HEK293 (cell line): ENCODE data around the gene SPTLC1.

Experiments
- GLI2 ChIP-seq: fragments of 450-650 bp; formaldehyde crosslinking; IDR thresholded peaks from 2 replicates; pipeline ENCODE4; 2017; ENCODE audit warnings: missing biosample characterization, missing genetic modification characterization, low read depth, borderline replicate concordance
- MYNN ChIP-seq: fragments of 450-650 bp; formaldehyde crosslinking; IDR thresholded peaks from 2 replicates; pipeline ENCODE4 v1.5.1; 2016; ENCODE audit warnings: missing biosample characterization, missing genetic modification characterization, borderline replicate concordance
- OVOL3 ChIP-seq: fragments of 450-650 bp; formaldehyde crosslinking; IDR thresholded peaks from 2 replicates; pipeline ENCODE4 v1.5.1; 2016; ENCODE audit warnings: missing biosample characterization, missing genetic modification characterization
- PRDM1 ChIP-seq: fragments of 450-650 bp; formaldehyde crosslinking; IDR thresholded peaks from 2 replicates; pipeline ENCODE4; 2016; ENCODE audit warnings: missing biosample characterization, missing genetic modification characterization
- ZBTB1 ChIP-seq: fragments of 450-650 bp; formaldehyde crosslinking; IDR thresholded peaks from 2 replicates; pipeline ENCODE4 v1.5.1; 2016; ENCODE audit warnings: missing biosample characterization, missing genetic modification characterization
- ZFP37 ChIP-seq: fragments of 450-650 bp; formaldehyde crosslinking; IDR thresholded peaks from 2 replicates; pipeline ENCODE4 v1.5.1; 2016; ENCODE audit warnings: missing biosample characterization, missing genetic modification characterization
- ZFP41 ChIP-seq: fragments of 450-650 bp; formaldehyde crosslinking; IDR thresholded peaks from 2 replicates; pipeline ENCODE4 v1.5.1; 2016; ENCODE audit warnings: missing biosample characterization, missing genetic modification characterization, borderline replicate concordance
- ZNF121 ChIP-seq: fragments of 450-650 bp; formaldehyde crosslinking; IDR thresholded peaks from 2 replicates; pipeline ENCODE4 v1.5.1; 2016; ENCODE audit warnings: missing biosample characterization, missing genetic modification characterization
- ZNF146 ChIP-seq: fragments of 450-650 bp; formaldehyde crosslinking; IDR thresholded peaks from 2 replicates; pipeline ENCODE4 v1.5.1; 2016; ENCODE audit warnings: missing biosample characterization, missing genetic modification characterization
- ZNF157 ChIP-seq: fragments of 450-650 bp; formaldehyde crosslinking; IDR thresholded peaks from 2 replicates; pipeline ENCODE4 v1.5.1; 2016; ENCODE audit warnings: missing biosample characterization, missing genetic modification characterization
- ZNF202 ChIP-seq: fragments of 450-650 bp; formaldehyde crosslinking; IDR thresholded peaks from 2 replicates; pipeline ENCODE4 v1.5.1; 2016; ENCODE audit warnings: missing biosample characterization, missing genetic modification characterization, borderline replicate concordance
- ZNF292 ChIP-seq: fragments of 450-650 bp; formaldehyde crosslinking; IDR thresholded peaks from 2 replicates; pipeline ENCODE4 v1.5.1; 2016; ENCODE audit warnings: low read depth, missing biosample characterization, missing genetic modification characterization, borderline replicate concordance
- ZNF311 ChIP-seq: fragments of 450-650 bp; formaldehyde crosslinking; IDR thresholded peaks from 2 replicates; pipeline ENCODE4 v1.5.1; 2017; ENCODE audit warnings: missing biosample characterization, missing genetic modification characterization, borderline replicate concordance
- ZNF391 ChIP-seq: fragments of 450-650 bp; formaldehyde crosslinking; IDR thresholded peaks from 2 replicates; pipeline ENCODE4 v1.5.1; 2016; ENCODE audit warnings: low read depth, missing biosample characterization, missing genetic modification characterization, borderline replicate concordance
- ZNF521 ChIP-seq: fragments of 450-650 bp; formaldehyde crosslinking; IDR thresholded peaks from 2 replicates; pipeline ENCODE4 v1.5.1; 2017; ENCODE audit warnings: missing biosample characterization, mild to moderate bottlenecking, missing genetic modification characterization
- ZNF571 ChIP-seq: fragments of 450-650 bp; formaldehyde crosslinking; IDR thresholded peaks from 2 replicates; pipeline ENCODE4 v1.5.0; 2017; ENCODE audit warnings: missing biosample characterization, missing genetic modification characterization
- ZNF596 ChIP-seq: fragments of 450-650 bp; IDR thresholded peaks from 2 replicates; pipeline ENCODE4 v1.5.0; 2018; ENCODE audit warnings: missing biosample characterization, mild to moderate bottlenecking, missing genetic modification characterization, moderate library complexity
- ZNF707 ChIP-seq: fragments of 450-650 bp; formaldehyde crosslinking; IDR thresholded peaks from 2 replicates; pipeline ENCODE4 v1.5.1; 2016; ENCODE audit warnings: missing biosample characterization, missing genetic modification characterization
- ZNF785 ChIP-seq: fragments of 450-650 bp; formaldehyde crosslinking; IDR thresholded peaks from 2 replicates; pipeline ENCODE4 v1.5.1; 2016; ENCODE audit warnings: missing biosample characterization, missing genetic modification characterization
- ZXDB ChIP-seq: fragments of 450-650 bp; formaldehyde crosslinking; IDR thresholded peaks from 2 replicates; pipeline ENCODE4 v1.5.1; 2016; ENCODE audit warnings: missing biosample characterization, missing genetic modification characterization
- TF ChIP-seq, protein P1 (sequence below): fragments of 450-650 bp; formaldehyde crosslinking; IDR thresholded peaks from 2 replicates; pipeline ENCODE4 v1.5.1; 2016; ENCODE audit warnings: missing biosample characterization, missing genetic modification characterization
- TF ChIP-seq, protein P2 (sequence below): fragments of 450-650 bp; formaldehyde crosslinking; IDR thresholded peaks from 2 replicates; pipeline ENCODE4 v1.5.1; 2016; ENCODE audit warnings: missing biosample characterization, missing genetic modification characterization
- TF ChIP-seq, protein P3 (sequence below): fragments of 450-650 bp; formaldehyde crosslinking; IDR thresholded peaks from 2 replicates; pipeline ENCODE4 v1.5.1; 2016; ENCODE audit warnings: missing biosample characterization, missing genetic modification characterization
- TF ChIP-seq, protein P4 (sequence below): fragments of 450-650 bp; formaldehyde crosslinking; IDR thresholded peaks from 2 replicates; pipeline ENCODE4 v1.5.1; 2016; ENCODE audit warnings: missing biosample characterization, missing genetic modification characterization
- TF ChIP-seq, protein P5 (sequence below): fragments of 450-650 bp; formaldehyde crosslinking; IDR thresholded peaks from 2 replicates; pipeline ENCODE4 v1.5.1; 2017; ENCODE audit warnings: missing biosample characterization, missing genetic modification characterization
- TF ChIP-seq, protein P6 (sequence below): fragments of 450-650 bp; formaldehyde crosslinking; IDR thresholded peaks from 2 replicates; pipeline ENCODE4 v1.5.1; 2016; ENCODE audit warnings: missing biosample characterization, missing genetic modification characterization
- TF ChIP-seq, protein P7 (sequence below): fragments of 450-650 bp; formaldehyde crosslinking; IDR thresholded peaks from 2 replicates; pipeline ENCODE4 v1.5.1; 2016; ENCODE audit warnings: missing biosample characterization, missing genetic modification characterization
- TF ChIP-seq, protein P8 (sequence below): fragments of 450-650 bp; formaldehyde crosslinking; IDR thresholded peaks from 2 replicates; pipeline ENCODE4 v1.5.1; 2016; ENCODE audit warnings: missing biosample characterization, missing genetic modification characterization

SPTLC1 gene

DNA sequence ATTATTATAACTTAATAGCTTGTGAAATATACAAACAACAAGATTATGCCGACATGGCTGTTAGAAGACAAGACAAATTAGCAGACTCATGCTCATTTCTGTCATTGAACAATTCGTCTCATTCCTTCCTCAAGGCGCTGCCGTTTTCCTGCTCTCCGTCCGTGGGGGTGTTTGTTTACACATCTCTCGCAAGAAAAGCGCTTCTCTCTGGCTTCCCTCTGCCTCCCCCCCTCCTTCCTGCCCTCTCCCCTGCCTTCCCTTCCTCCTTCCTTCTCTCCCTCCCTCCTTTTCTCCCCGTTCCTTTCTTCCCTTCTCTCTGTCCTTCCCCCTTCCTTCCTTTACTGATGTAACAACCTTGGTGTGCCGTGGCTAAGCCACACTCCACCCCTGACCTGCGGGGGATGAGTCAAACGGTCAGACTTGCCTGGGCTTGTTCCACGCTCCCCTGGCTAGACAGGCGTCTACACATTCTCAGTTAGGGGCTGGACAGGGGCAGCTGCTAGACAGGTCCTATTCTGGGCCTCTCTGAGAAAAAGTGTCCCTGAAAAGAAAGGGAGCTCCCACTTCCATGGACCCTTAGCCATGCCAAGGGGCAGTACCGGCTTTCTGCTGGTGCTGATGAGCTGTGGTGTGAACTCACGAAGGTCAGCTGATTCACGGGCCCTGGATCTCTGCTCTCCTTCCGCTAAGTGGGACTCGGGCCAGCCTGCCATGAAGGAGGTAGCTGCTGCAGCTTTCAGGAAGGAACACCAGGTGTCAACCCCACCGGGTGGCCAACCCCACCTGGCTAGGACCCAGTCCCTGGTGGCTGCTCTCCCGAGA is 32.0 kb upstream of the SPTLC1 start (continued):
- TF ChIP-seq, protein P1, sequence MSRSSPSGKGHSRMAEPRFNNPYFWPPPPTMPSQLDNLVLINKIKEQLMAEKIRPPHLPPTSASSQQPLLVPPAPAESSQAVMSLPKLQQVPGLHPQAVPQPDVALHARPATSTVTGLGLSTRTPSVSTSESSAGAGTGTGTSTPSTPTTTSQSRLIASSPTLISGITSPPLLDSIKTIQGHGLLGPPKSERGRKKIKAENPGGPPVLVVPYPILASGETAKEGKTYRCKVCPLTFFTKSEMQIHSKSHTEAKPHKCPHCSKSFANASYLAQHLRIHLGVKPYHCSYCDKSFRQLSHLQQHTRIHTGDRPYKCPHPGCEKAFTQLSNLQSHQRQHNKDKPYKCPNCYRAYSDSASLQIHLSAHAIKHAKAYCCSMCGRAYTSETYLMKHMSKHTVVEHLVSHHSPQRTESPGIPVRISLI (tag by site-specific recombination): no peak
- TF ChIP-seq, protein P2, sequence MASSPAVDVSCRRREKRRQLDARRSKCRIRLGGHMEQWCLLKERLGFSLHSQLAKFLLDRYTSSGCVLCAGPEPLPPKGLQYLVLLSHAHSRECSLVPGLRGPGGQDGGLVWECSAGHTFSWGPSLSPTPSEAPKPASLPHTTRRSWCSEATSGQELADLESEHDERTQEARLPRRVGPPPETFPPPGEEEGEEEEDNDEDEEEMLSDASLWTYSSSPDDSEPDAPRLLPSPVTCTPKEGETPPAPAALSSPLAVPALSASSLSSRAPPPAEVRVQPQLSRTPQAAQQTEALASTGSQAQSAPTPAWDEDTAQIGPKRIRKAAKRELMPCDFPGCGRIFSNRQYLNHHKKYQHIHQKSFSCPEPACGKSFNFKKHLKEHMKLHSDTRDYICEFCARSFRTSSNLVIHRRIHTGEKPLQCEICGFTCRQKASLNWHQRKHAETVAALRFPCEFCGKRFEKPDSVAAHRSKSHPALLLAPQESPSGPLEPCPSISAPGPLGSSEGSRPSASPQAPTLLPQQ: 0 out of 2 replicates have a peak, but pooled peaks have one; percentile 34
- TF ChIP-seq ZFP37 (tag by site-specific recombination): no peak; the same call in 1 of the 2 replicates
- TF ChIP-seq ZBTB1: no peak
- TF ChIP-seq OVOL3 (tag by site-specific recombination): no peak
- TF ChIP-seq ZNF391 (tag by site-specific recombination): peak; percentile 81; the same call in 1 of the 2 replicates
- no peak for TF ChIP-seq ZNF121
- TF ChIP-seq, protein P3, sequence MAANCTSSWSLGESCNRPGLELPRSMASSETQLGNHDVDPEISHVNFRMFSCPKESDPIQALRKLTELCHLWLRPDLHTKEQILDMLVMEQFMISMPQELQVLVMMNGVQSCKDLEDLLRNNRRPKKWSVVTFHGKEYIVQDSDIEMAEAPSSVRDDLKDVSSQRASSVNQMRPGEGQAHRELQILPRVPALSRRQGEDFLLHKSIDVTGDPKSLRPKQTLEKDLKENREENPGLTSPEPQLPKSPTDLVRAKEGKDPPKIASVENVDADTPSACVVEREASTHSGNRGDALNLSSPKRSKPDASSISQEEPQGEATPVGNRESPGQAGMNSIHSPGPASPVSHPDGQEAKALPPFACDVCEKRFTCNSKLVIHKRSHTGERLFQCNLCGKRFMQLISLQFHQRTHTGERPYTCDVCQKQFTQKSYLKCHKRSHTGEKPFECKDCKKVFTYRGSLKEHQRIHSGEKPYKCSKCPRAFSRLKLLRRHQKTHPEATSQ (tag by site-specific recombination): no peak
- no peak for TF ChIP-seq ZNF521 (tag by site-specific recombination)
- no peak for TF ChIP-seq ZNF202
- no peak for TF ChIP-seq MYNN (tag by site-specific recombination)
- TF ChIP-seq ZNF571: no peak
- TF ChIP-seq, protein P4, sequence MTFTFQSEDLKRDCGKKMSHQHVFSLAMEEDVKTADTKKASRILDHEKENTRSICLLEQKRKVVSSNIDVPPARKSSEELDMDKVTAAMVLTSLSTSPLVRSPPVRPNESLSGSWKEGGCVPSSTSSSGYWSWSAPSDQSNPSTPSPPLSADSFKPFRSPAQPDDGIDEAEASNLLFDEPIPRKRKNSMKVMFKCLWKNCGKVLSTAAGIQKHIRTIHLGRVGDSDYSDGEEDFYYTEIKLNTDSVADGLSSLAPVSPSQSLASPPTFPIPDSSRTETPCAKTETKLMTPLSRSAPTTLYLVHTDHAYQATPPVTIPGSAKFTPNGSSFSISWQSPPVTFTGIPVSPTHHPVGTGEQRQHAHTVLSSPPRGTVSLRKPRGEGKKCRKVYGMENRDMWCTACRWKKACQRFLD (tag by site-specific recombination): no peak
- TF ChIP-seq PRDM1 (tag by site-specific recombination): peak; percentile 82
- no peak for TF ChIP-seq ZFP41
- TF ChIP-seq ZNF707 (tag by site-specific recombination): no peak
- 0 out of 2 replicates have a peak, but pooled peaks have one; percentile 21 for TF ChIP-seq ZXDB (tag by site-specific recombination)
- TF ChIP-seq, protein P5, sequence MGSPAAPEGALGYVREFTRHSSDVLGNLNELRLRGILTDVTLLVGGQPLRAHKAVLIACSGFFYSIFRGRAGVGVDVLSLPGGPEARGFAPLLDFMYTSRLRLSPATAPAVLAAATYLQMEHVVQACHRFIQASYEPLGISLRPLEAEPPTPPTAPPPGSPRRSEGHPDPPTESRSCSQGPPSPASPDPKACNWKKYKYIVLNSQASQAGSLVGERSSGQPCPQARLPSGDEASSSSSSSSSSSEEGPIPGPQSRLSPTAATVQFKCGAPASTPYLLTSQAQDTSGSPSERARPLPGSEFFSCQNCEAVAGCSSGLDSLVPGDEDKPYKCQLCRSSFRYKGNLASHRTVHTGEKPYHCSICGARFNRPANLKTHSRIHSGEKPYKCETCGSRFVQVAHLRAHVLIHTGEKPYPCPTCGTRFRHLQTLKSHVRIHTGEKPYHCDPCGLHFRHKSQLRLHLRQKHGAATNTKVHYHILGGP (tag by site-specific recombination): no peak
- TF ChIP-seq ZNF596 (tag by site-specific recombination): no peak
- no peak for TF ChIP-seq ZNF157 (tag by site-specific recombination)
- TF ChIP-seq, protein P6, sequence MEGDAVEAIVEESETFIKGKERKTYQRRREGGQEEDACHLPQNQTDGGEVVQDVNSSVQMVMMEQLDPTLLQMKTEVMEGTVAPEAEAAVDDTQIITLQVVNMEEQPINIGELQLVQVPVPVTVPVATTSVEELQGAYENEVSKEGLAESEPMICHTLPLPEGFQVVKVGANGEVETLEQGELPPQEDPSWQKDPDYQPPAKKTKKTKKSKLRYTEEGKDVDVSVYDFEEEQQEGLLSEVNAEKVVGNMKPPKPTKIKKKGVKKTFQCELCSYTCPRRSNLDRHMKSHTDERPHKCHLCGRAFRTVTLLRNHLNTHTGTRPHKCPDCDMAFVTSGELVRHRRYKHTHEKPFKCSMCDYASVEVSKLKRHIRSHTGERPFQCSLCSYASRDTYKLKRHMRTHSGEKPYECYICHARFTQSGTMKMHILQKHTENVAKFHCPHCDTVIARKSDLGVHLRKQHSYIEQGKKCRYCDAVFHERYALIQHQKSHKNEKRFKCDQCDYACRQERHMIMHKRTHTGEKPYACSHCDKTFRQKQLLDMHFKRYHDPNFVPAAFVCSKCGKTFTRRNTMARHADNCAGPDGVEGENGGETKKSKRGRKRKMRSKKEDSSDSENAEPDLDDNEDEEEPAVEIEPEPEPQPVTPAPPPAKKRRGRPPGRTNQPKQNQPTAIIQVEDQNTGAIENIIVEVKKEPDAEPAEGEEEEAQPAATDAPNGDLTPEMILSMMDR: no peak
- TF ChIP-seq ZNF311 (tag by site-specific recombination): no peak
- TF ChIP-seq, protein P7, sequence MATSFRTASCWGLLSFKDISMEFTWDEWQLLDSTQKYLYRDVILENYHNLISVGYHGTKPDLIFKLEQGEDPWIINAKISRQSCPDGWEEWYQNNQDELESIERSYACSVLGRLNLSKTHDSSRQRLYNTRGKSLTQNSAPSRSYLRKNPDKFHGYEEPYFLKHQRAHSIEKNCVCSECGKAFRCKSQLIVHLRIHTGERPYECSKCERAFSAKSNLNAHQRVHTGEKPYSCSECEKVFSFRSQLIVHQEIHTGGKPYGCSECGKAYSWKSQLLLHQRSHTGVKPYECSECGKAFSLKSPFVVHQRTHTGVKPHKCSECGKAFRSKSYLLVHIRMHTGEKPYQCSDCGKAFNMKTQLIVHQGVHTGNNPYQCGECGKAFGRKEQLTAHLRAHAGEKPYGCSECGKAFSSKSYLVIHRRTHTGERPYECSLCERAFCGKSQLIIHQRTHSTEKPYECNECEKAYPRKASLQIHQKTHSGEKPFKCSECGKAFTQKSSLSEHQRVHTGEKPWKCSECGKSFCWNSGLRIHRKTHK (tag by site-specific recombination): no peak
- no peak for TF ChIP-seq ZNF292 (tag by site-specific recombination)
- TF ChIP-seq ZNF146: no peak
- TF ChIP-seq, protein P8, sequence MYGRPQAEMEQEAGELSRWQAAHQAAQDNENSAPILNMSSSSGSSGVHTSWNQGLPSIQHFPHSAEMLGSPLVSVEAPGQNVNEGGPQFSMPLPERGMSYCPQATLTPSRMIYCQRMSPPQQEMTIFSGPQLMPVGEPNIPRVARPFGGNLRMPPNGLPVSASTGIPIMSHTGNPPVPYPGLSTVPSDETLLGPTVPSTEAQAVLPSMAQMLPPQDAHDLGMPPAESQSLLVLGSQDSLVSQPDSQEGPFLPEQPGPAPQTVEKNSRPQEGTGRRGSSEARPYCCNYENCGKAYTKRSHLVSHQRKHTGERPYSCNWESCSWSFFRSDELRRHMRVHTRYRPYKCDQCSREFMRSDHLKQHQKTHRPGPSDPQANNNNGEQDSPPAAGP: 0 out of 2 replicates have a peak, but pooled peaks have one; percentile 52
- TF ChIP-seq ZNF785 (tag by site-specific recombination): 0 out of 2 replicates have a peak, but pooled peaks have one; percentile 54
- TF ChIP-seq GLI2 (tag by site-specific recombination): no peak
